ENCODE results near the gene CASK. TPM values are rescaled to one million over a fixed set of nuclear protein-coding genes. Genes with fewer than 3 reads are reported as not detected.
A peak's percentile ranks its signal among the peaks of the same experiment; 100 is the strongest.

The CASK gene
- total RNA-seq, 6 experiments from 2014 or later: 17.8 to 23.8 (median 20.4) TPM

DNA sequence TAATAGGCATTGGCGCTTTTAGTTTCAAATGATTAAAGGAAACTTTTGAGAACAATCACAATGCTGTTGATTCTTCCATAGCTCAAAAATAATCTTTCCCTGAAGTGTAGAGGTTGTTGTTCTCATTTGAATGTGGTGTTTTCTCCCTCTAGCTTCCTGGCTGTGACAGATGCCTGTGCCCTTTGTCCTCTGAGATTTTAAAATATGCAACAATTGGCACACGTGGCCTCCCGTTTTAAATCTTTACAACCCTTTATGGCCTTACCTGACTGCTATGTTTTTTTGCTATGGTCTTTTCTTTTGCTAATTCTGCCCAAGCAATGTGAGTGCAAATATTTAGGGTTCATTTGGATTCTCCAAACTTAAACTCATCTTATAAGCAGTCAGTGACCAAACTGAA, 22.9 kb upstream of the CASK start:
- no peak overlapping the region for H3K27ac ChIP-seq
- H3K4me1 ChIP-seq: no peaks in the 10 kb centered on the region
- 40% methylated on average over 3 of the region's 3 CpGs for WGBS (ENCODE audit: insufficient coverage, low coverage, low lambda C conversion rate, missing lambda C conversion rate)
- TF ChIP-seq, protein P1, sequence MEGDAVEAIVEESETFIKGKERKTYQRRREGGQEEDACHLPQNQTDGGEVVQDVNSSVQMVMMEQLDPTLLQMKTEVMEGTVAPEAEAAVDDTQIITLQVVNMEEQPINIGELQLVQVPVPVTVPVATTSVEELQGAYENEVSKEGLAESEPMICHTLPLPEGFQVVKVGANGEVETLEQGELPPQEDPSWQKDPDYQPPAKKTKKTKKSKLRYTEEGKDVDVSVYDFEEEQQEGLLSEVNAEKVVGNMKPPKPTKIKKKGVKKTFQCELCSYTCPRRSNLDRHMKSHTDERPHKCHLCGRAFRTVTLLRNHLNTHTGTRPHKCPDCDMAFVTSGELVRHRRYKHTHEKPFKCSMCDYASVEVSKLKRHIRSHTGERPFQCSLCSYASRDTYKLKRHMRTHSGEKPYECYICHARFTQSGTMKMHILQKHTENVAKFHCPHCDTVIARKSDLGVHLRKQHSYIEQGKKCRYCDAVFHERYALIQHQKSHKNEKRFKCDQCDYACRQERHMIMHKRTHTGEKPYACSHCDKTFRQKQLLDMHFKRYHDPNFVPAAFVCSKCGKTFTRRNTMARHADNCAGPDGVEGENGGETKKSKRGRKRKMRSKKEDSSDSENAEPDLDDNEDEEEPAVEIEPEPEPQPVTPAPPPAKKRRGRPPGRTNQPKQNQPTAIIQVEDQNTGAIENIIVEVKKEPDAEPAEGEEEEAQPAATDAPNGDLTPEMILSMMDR (IDR thresholded peaks at IDR 0.05): no peak
- TF ChIP-seq POLR2A (IDR thresholded peaks at IDR 0.05): no peak
- no peaks in the 10 kb centered on the region for H3K9me3 ChIP-seq
- no peak for DNase-seq
- no peaks in the 10 kb centered on the region for H3K36me3 ChIP-seq
- intact Hi-C loops (cut with DNase I): no loop called here
- H3K27me3 ChIP-seq: no peaks in the 10 kb centered on the region
- ATAC-seq: peak in 1 of 4 donors; percentile 44
- H3K4me3 ChIP-seq: no peak overlapping the region

DNA sequence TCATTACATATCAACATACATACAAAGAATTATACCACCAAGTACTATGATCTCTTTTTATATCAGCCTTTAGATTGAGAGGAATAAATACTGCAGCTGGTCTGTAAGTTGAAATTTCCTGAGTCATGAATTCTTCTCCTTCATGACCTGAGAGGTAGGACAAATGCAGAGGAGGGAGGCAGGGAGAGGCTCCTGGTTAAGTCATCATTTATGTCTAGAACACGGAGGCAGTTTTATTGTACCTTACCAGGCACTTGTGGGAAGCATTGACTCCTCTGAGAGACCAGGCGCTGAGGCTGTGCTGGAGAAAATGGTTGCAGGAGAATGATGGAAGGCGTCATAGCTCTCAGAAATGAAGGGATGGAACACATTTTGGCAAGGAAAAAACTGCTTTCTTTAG, 12.5 kb upstream of the CASK start:
- TF ChIP-seq, protein P1 (IDR thresholded peaks at IDR 0.05): no peak
- TF ChIP-seq POLR2A (IDR thresholded peaks at IDR 0.05): no peak
- DNase-seq (no peak), ATAC-seq (no peak)
- Histone ChIP-seq H3K27me3 (peaks cover 0 to 6% of the 10 kb centered on the region in 2 donors), H3K4me3 (no peak overlapping the region), H3K27ac (no peak overlapping the region), H3K36me3 (no peaks in the 10 kb centered on the region), H3K9me3 (no peaks in the 10 kb centered on the region), H3K4me1 (no peaks in the 10 kb centered on the region)
- 45% methylated on average over 3 of the region's 3 CpGs for WGBS (ENCODE audit: insufficient coverage, low coverage, low lambda C conversion rate, missing lambda C conversion rate)
- intact Hi-C loops (cut with DNase I): no loop called here

DNA sequence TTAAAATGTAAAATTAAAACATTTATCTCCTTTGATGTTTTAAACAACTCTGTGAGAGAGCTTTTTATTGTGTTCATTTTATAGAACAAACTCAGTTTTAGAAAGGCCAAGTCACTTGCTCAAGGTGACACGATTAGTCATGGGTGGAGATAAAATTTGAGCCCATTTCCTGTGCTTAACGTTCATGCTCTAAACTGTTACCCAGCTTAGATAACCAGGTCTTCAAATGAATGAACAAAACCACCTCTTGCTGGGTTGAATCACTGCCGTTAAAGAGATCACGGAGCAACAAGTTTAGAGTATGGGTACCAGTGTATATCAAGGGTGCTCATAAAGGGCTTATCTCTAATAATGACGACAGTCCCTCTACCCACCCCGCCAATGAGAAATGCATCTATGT, 10.2 kb upstream of the CASK start:
- H3K36me3 ChIP-seq: no peaks in the 10 kb centered on the region
- no peak overlapping the region for H3K4me3 ChIP-seq
- H3K4me1 ChIP-seq: no peaks in the 10 kb centered on the region
- intact Hi-C loops (cut with DNase I): no loop called here
- no peak for DNase-seq
- TF ChIP-seq, protein P1 (IDR thresholded peaks at IDR 0.05): no peak
- no peak for TF ChIP-seq POLR2A (IDR thresholded peaks at IDR 0.05)
- 44% methylated on average over 6 of the region's 6 CpGs for WGBS (ENCODE audit: insufficient coverage, low coverage, low lambda C conversion rate, missing lambda C conversion rate)
- ATAC-seq: no peak
- H3K27me3 ChIP-seq: peaks cover 0 to 6% of the 10 kb centered on the region in 2 donors
- no peaks in the 10 kb centered on the region for H3K9me3 ChIP-seq
- no peak overlapping the region for H3K27ac ChIP-seq

DNA sequence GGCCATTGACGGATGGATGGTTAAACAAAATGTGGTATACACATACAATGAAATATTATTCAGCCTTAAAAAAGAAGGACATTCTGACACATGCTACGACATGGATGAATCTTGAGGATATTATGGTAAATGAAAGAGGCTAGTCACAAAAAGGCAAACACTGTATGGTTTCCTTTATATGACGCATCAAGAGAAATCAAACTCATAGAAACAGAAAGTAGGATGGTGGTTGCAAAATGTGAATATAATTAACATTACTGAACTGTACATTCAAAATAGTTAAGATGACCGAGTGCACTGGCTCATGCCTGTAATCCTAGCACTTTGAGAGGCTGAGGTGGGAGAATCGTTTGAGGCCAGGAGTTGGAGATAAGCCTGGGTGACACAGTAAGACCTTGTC, 9.5 kb upstream of the CASK start:
- TF ChIP-seq POLR2A (IDR thresholded peaks at IDR 0.05): no peak
- TF ChIP-seq, protein P1 (IDR thresholded peaks at IDR 0.05): no peak
- H3K27me3 ChIP-seq: peaks cover 0 to 6% of the 10 kb centered on the region in 2 donors
- 72% methylated on average over 5 of the region's 5 CpGs for WGBS (ENCODE audit: insufficient coverage, low coverage, low lambda C conversion rate, missing lambda C conversion rate)
- H3K9me3 ChIP-seq: no peaks in the 10 kb centered on the region
- intact Hi-C loops (cut with DNase I): no loop called here
- no peak overlapping the region for H3K27ac ChIP-seq
- H3K4me1 ChIP-seq: no peaks in the 10 kb centered on the region
- ATAC-seq (no peak), DNase-seq (no peak)
- no peaks in the 10 kb centered on the region for H3K36me3 ChIP-seq
- H3K4me3 ChIP-seq: no peak overlapping the region

DNA sequence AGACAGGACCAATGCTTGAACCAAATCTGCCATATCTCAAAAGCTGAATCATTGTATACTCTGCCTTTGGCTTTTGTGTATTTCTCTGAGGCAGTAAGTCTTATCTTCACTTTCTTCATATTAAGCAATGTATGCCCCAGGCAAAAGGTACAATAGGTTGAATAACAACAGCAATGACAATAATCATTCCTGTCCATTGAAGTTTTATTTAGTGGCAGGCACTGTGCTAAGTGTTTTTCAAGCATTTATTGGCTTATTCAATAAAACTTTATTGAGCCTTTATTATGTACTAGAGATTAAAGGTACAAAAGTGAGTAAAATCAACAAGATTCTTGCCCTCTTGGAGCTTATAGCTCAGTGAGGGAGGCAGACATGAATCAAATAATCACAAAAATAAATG, 8.2 kb upstream of the CASK start:
- Histone ChIP-seq H3K9me3 (no peaks in the 10 kb centered on the region), H3K27ac (no peak overlapping the region), H3K4me1 (no peaks in the 10 kb centered on the region), H3K4me3 (no peak overlapping the region), H3K27me3 (peaks cover 0 to 6% of the 10 kb centered on the region in 2 donors), H3K36me3 (no peaks in the 10 kb centered on the region)
- DNase-seq: no peak
- intact Hi-C loops (cut with DNase I): no loop called here
- ATAC-seq: no peak
- TF ChIP-seq POLR2A (IDR thresholded peaks at IDR 0.05): no peak

Measured in right lobe of liver (tissue), 6 donors.